Osteocyte (in vitro differentiated cells): ENCODE data around the gene AKIRIN1. TPM values are rescaled to one million over a fixed set of nuclear protein-coding genes. Genes with fewer than 3 reads are reported as not detected.

Source experiments
- DNase-seq: peaks from one replicate; pipeline ENCODE4 v3.0.0; 2021; ENCODE audit warnings: mixed read lengths; ENCODE audit not compliant: unreplicated experiment; ENCODE audit errors: extremely low spot score
- H3K27ac Mint-ChIP-seq: one replicate; pipeline ENCODE4 v1.8.0; 2021; ENCODE audit warnings: mild to moderate bottlenecking, mixed read lengths; ENCODE audit not compliant: unreplicated experiment
- H3K27me3 Mint-ChIP-seq: one replicate; pipeline ENCODE4 v1.8.0; 2021; ENCODE audit warnings: mixed read lengths; ENCODE audit not compliant: unreplicated experiment
- H3K36me3 Mint-ChIP-seq: one replicate; pipeline ENCODE4 v1.8.0; 2021; ENCODE audit warnings: mixed read lengths; ENCODE audit not compliant: unreplicated experiment
- H3K4me1 Mint-ChIP-seq: one replicate; pipeline ENCODE4 v1.8.0; 2021; ENCODE audit warnings: mixed read lengths; ENCODE audit not compliant: unreplicated experiment
- H3K4me3 Mint-ChIP-seq: one replicate; pipeline ENCODE4 v1.8.0; 2021; ENCODE audit warnings: mild to moderate bottlenecking, moderate library complexity, mixed read lengths; ENCODE audit not compliant: unreplicated experiment
- H3K9me3 Mint-ChIP-seq: one replicate; pipeline ENCODE4 v1.8.0; 2021; ENCODE audit warnings: mixed read lengths; ENCODE audit not compliant: unreplicated experiment
- CTCF ChIP-seq: fragments of 200-600 bp; sonication (generic); IDR thresholded peaks from 2 replicates; pipeline ENCODE4 v1.5.0; 2021; ENCODE audit warnings: antibody characterized with exemption, mild to moderate bottlenecking, moderate library complexity
- total RNA-seq: library from RNA; stranded (reverse); gene quantifications from 2 replicates; pipeline ENCODE4 v1.2.1, GENCODE V29; 2021

The AKIRIN1 gene
- total RNA-seq, 1 donor from 2014 or later = 42.7 TPM

GRCh38 chr1:38950553-38950952, 40.5 kb upstream of the AKIRIN1 start:
- H3K9me3 Mint-ChIP-seq = no peaks in the 10 kb centered on the region
- H3K27me3 Mint-ChIP-seq = peaks cover 7% of the 10 kb centered on the region
- no peaks in the 10 kb centered on the region for H3K4me1 Mint-ChIP-seq
- no peaks in the 10 kb centered on the region for H3K36me3 Mint-ChIP-seq
- no peak overlapping the region for H3K4me3 Mint-ChIP-seq
- no peak overlapping the region for H3K27ac Mint-ChIP-seq
- no peak for DNase-seq
- TF ChIP-seq CTCF = no peak

- H3K36me3 Mint-ChIP-seq = no peaks in the 10 kb centered on the region
- no peaks in the 10 kb centered on the region for H3K9me3 Mint-ChIP-seq
- peaks cover 3% of the 10 kb centered on the region for H3K27me3 Mint-ChIP-seq
- TF ChIP-seq CTCF = no peak
- H3K4me1 Mint-ChIP-seq = no peaks in the 10 kb centered on the region
- no peak overlapping the region for H3K4me3 Mint-ChIP-seq
- DNase-seq = no peak
- no peak overlapping the region for H3K27ac Mint-ChIP-seq
Measured at GRCh38 chr1:38953433-38953860, 37.6 kb upstream of the AKIRIN1 start.

GRCh38 chr1:38958967-38959366, 32.1 kb upstream of the AKIRIN1 start:
- Mint-ChIP-seq H3K4me1 (no peaks in the 10 kb centered on the region), H3K9me3 (no peaks in the 10 kb centered on the region), H3K4me3 (no peak overlapping the region), H3K27ac (no peak overlapping the region), H3K36me3 (no peaks in the 10 kb centered on the region), H3K27me3 (no peaks in the 10 kb centered on the region)
- DNase-seq = no peak
- no peak for TF ChIP-seq CTCF

GRCh38 chr1:38962113-38962512, 29.0 kb upstream of the AKIRIN1 start:
- no peaks in the 10 kb centered on the region for H3K27me3 Mint-ChIP-seq
- H3K9me3 Mint-ChIP-seq = no peaks in the 10 kb centered on the region
- H3K36me3 Mint-ChIP-seq = no peaks in the 10 kb centered on the region
- no peak for DNase-seq
- H3K4me1 Mint-ChIP-seq = no peaks in the 10 kb centered on the region
- no peak overlapping the region for H3K27ac Mint-ChIP-seq
- TF ChIP-seq CTCF = no peak
- H3K4me3 Mint-ChIP-seq = no peak overlapping the region

GRCh38 chr1:38962560-38962959, 28.5 kb upstream of the AKIRIN1 start:
- Mint-ChIP-seq H3K4me3 (no peak overlapping the region), H3K27me3 (no peaks in the 10 kb centered on the region), H3K36me3 (no peaks in the 10 kb centered on the region), H3K9me3 (no peaks in the 10 kb centered on the region), H3K27ac (no peak overlapping the region), H3K4me1 (no peaks in the 10 kb centered on the region)
- TF ChIP-seq CTCF = no peak
- DNase-seq = no peak
